ENCODE measurements around the gene ZNF205.
A peak's percentile ranks its signal among the peaks of the same experiment; 100 is the strongest.

Gene ZNF205

DNA sequence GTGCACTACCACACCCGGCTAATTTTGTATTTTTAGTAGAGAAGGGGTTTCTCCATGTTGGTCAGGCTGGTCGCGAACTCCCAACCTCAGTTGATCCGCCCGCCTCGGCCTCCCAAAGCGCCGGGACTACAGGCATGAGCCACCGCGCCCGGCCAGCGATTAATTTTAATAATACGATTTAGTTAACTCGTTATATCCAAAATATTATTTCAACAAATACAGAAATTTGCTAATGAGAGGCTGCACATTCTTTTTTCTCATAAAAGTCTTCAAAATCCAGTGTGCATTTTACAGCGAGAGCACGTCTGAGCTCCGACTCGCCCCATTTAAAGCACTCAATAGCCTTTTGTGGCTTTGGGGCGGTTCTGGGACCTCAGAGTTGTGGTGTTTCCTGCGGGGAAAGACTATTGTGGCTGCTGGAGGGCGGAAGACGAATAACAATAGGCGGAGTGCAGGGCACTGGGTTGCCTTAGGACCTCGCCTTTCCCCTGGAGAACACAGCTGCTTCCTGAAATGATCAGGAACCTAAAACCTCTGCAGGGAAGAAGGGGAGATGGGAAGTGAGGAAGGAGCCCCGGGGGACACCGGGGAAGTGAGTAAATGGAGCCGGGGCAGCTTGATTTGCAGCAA is 10.4 kb upstream of the ZNF205 start:
- DNase-seq (ENCODE audit: low spot score): peak; percentile 39

DNA sequence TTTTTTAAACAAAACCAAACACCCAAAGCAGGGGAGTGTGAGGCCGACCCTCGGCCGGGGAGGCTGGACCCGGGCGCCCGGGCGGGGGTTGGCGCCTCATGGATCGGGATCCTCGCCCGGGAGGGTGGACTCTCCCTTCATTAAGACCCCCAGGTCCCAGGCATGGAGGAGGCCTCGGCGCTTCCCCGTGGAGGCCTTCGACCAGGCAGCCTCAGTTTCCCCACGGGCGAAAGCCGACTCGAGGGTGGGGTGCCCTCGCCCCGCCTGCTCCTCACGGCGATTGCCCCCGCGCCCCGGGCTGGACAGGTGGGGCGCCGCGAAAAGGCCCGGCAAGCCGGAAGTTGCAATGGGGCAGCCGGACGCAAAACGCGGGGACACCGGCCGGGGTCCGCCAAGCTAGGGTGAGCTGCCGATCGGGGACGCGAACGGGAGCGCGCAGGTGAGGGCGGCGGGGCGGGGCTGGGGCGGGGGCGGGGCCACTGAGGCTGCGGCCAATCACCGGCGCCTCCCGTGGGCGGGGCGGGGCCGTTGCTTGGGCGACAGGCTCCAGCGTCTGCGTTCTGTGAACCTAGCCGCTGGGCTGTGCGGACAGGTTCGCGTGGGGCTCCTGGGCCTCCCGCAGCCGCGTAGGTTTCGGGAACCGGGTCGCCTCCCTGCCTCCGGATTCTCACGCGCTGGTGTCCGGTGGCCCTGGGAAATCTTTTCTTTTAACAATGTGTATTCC is 6.0 kb upstream of the ZNF205 start:
- peak; percentile 89 for DNase-seq (ENCODE audit: low spot score)

DNA sequence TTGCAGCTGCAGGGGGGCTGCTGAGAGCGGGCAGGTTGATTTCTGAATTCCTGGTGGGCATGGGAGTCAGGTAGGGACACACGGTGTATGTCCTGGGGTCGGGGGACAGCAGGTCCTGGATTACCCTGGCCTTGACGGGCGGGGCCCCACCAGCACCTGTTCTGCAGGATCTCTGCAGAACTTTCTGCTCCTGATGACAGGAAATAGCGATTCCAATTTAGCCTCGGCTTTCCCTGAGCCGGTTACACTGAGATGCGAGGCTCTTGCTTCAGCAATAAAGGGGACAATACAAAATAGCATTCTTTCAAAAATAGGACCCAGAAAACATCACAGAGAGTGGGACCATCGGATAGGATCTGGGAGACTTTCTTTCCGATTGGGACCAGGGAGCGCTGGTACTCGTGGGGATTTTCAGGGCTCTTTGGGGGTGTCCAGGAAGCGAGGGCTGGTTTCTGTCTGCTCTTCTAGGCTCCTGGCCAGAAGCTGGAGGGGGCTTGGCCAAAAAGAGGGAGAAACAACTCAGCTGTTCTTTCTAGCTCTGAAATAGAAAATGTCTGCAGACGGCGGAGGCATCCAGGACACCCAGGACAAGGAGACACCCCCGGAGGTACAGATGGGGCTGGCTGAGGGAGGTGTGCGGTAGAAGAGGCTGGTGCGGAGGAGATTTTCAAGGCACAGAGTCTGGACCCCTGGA is 642 bp downstream of the ZNF205 start:
- no peak for DNase-seq (ENCODE audit: low spot score)

DNA sequence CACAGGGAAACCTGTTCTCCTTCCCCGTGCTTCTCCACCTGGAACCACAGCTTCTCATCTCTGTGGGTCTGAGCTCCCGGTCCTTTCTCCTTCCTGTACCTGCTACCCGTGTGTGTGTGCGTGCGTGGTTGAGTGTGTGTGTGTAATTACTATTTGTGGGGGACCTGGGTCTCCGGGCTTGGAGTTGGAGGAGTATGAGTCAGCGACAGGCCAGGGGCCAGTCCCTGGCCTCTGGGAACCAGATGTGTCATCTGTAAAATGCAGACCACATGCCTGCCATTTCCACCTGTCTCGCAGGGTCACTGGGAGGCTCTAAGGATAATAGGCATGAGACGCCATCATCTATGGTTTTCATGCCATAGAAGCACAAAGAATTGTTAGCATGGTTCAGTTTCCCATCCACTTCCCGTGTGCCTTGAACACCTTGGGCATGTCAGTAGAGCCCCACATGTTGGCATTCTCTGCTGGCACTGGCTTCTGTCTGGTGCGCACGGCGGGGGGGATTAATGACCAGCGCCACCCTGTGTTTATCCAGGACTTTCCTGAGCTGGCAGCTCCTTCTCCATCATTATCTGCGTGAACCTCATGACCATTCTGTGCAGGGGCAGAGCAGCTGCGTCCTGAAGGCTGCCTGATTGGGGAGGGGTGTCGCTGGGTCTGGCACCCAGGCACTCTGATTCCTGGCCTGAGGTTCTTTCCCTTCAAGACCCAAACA is 1.5 kb downstream of the ZNF205 start:
- DNase-seq (ENCODE audit: low spot score): no peak

DNA sequence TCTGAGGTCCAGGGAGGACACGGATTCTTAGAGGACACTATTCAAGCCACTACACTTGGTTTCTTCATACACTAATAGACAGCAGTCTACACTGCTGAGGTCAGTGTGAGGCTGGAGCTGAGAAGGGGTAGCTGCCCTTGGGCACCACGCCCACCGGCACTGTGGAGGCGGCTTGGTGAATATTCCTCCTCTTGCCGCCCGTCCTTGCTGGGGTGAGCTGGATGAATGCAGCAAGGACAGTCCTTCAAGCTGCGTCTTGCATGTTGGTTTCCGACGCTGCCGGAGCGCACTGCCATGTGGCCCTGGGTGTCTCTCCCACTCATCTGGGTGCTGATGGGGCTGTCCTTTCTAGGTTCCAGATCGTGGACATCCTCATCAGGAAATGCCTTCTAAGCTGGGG is 2.6 kb downstream of the ZNF205 start:
- no peak for DNase-seq (ENCODE audit: low spot score)

- no peak for DNase-seq (ENCODE audit: low spot score)
These were observed 3.2 kb downstream of the ZNF205 start for GRCh38 chr16:3115561-3115960.

DNA sequence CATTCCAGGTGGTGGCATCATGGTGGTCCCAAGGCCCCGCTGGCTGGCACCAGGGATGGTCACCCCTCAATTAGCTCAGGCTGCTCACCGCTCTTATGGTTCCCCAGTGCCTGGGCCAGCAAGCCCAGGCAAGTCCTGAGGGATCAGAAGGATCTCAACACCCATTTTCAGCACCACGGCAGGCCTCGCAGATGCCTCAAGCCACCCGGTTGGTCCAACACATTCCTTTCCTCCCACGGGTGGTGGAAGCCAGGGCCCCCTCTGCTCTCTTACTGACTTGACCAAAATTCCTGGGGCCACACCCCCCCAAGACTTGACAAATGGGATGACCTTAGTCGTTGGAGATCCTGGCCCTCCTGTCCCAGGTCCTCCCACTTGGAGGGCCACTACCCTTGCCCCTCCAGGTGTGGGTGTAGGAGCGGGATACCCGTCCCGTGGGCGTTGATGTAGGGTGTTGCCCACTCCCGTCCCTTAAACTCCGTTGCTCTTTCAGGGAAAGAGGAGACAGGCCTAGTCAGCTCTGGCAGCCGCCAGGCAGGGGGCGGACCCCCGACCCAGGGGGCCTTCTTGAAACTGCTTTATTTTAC is 5.9 kb downstream of the ZNF205 start:
- no peak for DNase-seq (ENCODE audit: low spot score)

- DNase-seq (ENCODE audit: low spot score): no peak
These were observed 6.5 kb downstream of the ZNF205 start for GRCh38 chr16:3118846-3119245.

DNA sequence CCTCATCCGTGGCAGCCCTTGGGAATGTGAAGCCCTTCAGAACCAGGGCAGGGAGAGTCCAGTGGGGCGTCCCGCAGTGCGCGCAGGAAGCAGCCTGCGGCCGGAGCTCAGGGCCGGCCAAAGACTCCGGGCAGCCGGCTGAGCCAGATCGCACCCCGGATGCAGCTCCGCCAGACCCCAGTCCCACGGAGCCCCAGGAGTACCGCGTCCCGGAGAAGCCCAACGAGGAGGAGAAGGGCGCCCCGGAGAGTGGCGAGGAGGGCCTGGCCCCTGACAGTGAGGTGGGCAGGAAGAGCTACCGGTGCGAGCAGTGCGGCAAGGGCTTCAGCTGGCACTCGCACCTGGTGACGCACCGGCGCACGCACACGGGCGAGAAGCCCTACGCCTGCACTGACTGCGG is 6.9 kb downstream of the ZNF205 start:
- no peak for DNase-seq (ENCODE audit: low spot score)

DNA sequence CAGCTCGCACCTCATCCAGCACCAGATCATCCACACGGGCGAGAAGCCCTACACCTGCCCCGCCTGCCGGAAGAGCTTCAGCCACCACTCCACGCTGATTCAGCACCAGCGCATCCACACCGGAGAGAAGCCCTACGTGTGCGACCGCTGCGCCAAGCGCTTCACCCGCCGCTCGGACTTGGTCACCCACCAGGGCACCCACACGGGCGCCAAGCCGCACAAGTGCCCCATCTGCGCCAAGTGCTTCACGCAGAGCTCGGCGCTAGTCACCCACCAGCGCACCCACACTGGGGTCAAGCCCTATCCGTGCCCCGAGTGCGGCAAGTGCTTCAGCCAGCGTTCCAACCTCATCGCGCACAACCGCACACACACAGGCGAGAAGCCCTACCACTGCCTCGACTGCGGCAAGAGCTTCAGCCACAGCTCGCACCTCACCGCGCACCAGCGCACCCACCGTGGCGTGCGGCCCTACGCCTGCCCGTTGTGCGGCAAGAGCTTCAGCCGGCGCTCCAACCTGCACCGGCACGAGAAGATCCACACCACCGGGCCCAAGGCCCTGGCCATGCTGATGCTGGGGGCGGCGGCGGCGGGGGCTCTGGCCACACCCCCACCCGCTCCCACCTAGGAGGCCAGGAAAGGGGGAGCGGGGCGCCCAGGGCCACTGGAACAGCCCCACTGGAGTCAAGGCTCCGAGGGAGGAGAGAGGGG is 7.5 kb downstream of the ZNF205 start:
- DNase-seq (ENCODE audit: low spot score): no peak

GRCh38 chr16:3120435-3120834 is 8.0 kb downstream of the ZNF205 start:
- no peak for DNase-seq (ENCODE audit: low spot score)

- no peak for DNase-seq (ENCODE audit: low spot score)
These were observed 9.6 kb downstream of the ZNF205 start for GRCh38 chr16:3121851-3122467.

- no peak for DNase-seq (ENCODE audit: low spot score)
These were observed 10.7 kb downstream of the ZNF205 start for GRCh38 chr16:3122926-3123570.

- DNase-seq (ENCODE audit: low spot score): peak; percentile 96
These were observed 11.8 kb downstream of the ZNF205 start for GRCh38 chr16:3123986-3124886.

DNA sequence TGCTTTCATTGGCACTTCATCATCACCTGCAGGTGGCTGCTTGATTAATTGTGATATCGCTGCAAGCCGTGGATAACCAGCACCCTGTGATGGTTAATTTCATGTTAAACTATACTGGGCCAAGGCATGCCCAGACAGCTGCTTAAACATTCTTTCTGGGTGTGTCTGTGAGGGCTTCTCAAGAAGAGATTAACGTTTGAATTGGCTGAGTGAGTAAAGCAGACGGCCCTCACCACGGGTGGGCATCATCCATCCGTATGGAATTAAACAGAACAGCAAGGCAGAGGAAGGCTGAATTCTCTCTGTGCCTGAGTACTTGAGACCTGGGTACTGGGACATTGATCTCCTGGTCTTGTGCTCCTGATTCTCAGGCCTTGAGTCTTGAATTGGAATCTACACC is 15.4 kb downstream of the ZNF205 start:
- DNase-seq (ENCODE audit: low spot score): no peak

DNA sequence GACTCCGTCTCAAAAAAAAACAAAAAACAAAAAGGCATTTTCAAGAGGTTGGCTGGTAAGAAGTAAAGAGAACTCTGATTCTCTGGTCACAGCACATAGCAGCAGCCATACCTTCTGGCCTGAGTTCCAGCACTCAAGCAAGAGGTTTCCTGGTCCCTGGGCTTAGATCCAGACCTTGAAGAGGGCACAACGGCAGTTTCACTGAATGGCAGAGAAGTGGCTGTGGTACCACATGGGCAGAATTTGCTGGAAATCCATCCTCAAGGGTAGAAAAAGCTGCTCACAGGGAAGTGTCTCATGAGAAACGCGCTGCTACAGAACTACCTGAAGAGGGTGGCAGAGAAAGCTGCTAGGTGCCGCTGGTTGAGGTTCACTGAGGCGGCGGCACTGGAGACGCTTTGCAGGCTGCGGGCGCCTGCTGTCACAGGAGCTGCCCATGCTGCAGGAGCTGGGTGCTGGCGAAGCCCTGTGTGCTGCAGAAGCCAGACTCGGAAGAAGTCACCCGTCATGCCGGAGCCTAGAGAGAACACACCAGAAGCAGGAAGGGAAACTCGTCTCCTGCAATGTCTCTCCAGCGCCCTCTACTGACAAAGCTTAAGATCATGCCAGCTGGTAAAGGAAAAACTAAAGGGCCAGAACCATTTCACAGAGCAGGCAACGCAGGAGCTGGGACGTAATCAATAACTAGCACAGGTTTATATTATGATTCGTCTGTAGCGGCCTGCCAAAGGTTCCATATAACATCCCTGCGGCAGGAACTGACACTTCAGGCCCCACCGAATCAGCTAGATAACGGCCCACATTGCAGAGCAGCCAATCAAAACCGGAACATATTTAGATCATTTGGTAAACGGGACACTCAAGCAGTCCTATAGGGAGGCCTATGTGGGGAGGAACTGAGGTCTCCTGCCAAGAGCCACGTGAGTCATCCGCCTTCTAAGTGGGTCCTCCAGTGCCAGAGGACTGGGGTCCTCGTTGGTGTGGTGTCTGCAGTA is 17.0 kb downstream of the ZNF205 start:
- DNase-seq (ENCODE audit: low spot score): peak; percentile 93

- DNase-seq (ENCODE audit: low spot score): peak; percentile 32
These were observed 19.5 kb downstream of the ZNF205 start for GRCh38 chr16:3131755-3132377.

- DNase-seq (ENCODE audit: low spot score): no peak
These were observed 21.5 kb downstream of the ZNF205 start for GRCh38 chr16:3133844-3134243.
